ENCODE results near the gene TNIP2. TPM values are rescaled to one million over a fixed set of nuclear protein-coding genes. Genes with fewer than 3 reads are reported as not detected.

TNIP2 gene
- total and polyA plus RNA-seq, 4 donors, result 10.5 to 20.7 (median 13.5) TPM

DNA sequence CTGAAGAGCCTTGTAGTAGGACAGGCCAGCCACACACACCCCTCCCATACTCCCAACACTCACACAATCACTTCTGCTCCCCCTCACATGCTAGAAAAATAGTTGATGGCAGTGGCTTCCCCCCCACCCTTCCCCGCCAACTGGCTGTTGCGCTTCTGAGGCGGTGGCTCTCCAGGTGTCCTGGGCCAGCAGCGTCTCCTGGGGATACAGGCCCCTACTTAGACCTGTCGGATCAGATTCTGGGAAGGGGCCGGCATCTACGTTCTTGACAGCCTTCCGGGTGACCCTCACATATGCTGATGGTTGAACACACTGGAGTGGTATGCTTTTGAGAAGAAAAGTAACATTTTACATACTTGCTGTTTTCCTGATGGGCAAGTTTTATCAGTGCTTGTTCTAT lies 39.9 kb downstream of the TNIP2 start:
- H3K27me3 ChIP-seq (ENCODE audit: control insufficient read depth in 4 of 4, insufficient read depth in 4 of 4, low read length in 3 of 4), result no peaks in the 10 kb centered on the region
- no peak for TF ChIP-seq RAD21 (IDR thresholded peaks at IDR 0.05)
- no peak for TF ChIP-seq FOXA2 (IDR thresholded peaks at IDR 0.05)
- TF ChIP-seq HNF4A (conservative IDR thresholded peaks at IDR 0.05), result no peak
- TF ChIP-seq, protein P1, sequence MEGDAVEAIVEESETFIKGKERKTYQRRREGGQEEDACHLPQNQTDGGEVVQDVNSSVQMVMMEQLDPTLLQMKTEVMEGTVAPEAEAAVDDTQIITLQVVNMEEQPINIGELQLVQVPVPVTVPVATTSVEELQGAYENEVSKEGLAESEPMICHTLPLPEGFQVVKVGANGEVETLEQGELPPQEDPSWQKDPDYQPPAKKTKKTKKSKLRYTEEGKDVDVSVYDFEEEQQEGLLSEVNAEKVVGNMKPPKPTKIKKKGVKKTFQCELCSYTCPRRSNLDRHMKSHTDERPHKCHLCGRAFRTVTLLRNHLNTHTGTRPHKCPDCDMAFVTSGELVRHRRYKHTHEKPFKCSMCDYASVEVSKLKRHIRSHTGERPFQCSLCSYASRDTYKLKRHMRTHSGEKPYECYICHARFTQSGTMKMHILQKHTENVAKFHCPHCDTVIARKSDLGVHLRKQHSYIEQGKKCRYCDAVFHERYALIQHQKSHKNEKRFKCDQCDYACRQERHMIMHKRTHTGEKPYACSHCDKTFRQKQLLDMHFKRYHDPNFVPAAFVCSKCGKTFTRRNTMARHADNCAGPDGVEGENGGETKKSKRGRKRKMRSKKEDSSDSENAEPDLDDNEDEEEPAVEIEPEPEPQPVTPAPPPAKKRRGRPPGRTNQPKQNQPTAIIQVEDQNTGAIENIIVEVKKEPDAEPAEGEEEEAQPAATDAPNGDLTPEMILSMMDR (IDR thresholded peaks at IDR 0.05; ENCODE audit: low read depth, low read length, missing input control), result no peak
- no peak for TF ChIP-seq JUND (IDR thresholded peaks at IDR 0.05)
- TF ChIP-seq EGR1 (IDR thresholded peaks at IDR 0.05; ENCODE audit: low read depth in 2 of 2), result no peak
- TF ChIP-seq FOXA1 (IDR thresholded peaks at IDR 0.05), result no peak
- TF ChIP-seq RXRA (IDR thresholded peaks at IDR 0.05), result no peak
- TF ChIP-seq SP1 (IDR thresholded peaks at IDR 0.05), result no peak
- TF ChIP-seq TAF1 (conservative IDR thresholded peaks at IDR 0.05), result no peak
- TF ChIP-seq, protein P2, sequence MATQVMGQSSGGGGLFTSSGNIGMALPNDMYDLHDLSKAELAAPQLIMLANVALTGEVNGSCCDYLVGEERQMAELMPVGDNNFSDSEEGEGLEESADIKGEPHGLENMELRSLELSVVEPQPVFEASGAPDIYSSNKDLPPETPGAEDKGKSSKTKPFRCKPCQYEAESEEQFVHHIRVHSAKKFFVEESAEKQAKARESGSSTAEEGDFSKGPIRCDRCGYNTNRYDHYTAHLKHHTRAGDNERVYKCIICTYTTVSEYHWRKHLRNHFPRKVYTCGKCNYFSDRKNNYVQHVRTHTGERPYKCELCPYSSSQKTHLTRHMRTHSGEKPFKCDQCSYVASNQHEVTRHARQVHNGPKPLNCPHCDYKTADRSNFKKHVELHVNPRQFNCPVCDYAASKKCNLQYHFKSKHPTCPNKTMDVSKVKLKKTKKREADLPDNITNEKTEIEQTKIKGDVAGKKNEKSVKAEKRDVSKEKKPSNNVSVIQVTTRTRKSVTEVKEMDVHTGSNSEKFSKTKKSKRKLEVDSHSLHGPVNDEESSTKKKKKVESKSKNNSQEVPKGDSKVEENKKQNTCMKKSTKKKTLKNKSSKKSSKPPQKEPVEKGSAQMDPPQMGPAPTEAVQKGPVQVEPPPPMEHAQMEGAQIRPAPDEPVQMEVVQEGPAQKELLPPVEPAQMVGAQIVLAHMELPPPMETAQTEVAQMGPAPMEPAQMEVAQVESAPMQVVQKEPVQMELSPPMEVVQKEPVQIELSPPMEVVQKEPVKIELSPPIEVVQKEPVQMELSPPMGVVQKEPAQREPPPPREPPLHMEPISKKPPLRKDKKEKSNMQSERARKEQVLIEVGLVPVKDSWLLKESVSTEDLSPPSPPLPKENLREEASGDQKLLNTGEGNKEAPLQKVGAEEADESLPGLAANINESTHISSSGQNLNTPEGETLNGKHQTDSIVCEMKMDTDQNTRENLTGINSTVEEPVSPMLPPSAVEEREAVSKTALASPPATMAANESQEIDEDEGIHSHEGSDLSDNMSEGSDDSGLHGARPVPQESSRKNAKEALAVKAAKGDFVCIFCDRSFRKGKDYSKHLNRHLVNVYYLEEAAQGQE (IDR thresholded peaks at IDR 0.05), result no peak
- no peak for TF ChIP-seq YY1 (IDR thresholded peaks at IDR 0.05)
- TF ChIP-seq GABPA (IDR thresholded peaks at IDR 0.05 in 1 of 2, conservative IDR thresholded peaks at IDR 0.05 in 1 of 2), result no peak
- no peak for TF ChIP-seq HNF4G (IDR thresholded peaks at IDR 0.05)
- TF ChIP-seq, protein P3, sequence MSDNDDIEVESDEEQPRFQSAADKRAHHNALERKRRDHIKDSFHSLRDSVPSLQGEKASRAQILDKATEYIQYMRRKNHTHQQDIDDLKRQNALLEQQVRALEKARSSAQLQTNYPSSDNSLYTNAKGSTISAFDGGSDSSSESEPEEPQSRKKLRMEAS (IDR thresholded peaks at IDR 0.05), result no peak
- TF ChIP-seq, protein P4, sequence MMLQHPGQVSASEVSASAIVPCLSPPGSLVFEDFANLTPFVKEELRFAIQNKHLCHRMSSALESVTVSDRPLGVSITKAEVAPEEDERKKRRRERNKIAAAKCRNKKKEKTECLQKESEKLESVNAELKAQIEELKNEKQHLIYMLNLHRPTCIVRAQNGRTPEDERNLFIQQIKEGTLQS (IDR thresholded peaks at IDR 0.05), result no peak
- TF ChIP-seq, protein P5, sequence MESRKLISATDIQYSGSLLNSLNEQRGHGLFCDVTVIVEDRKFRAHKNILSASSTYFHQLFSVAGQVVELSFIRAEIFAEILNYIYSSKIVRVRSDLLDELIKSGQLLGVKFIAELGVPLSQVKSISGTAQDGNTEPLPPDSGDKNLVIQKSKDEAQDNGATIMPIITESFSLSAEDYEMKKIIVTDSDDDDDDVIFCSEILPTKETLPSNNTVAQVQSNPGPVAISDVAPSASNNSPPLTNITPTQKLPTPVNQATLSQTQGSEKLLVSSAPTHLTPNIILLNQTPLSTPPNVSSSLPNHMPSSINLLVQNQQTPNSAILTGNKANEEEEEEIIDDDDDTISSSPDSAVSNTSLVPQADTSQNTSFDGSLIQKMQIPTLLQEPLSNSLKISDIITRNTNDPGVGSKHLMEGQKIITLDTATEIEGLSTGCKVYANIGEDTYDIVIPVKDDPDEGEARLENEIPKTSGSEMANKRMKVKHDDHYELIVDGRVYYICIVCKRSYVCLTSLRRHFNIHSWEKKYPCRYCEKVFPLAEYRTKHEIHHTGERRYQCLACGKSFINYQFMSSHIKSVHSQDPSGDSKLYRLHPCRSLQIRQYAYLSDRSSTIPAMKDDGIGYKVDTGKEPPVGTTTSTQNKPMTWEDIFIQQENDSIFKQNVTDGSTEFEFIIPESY (IDR thresholded peaks at IDR 0.05), result no peak
- no peak for TF ChIP-seq NR2F2 (IDR thresholded peaks at IDR 0.05)
- DNase-seq (ENCODE audit: low spot score), result no peak
- no peak overlapping the region for H3K9ac ChIP-seq (ENCODE audit: low read depth in 1 of 2, low read length in 2 of 2)
- H3K9me3 ChIP-seq (ENCODE audit: control insufficient read depth in 4 of 4, low read length in 3 of 4), result peaks cover 0 to 1% (median 0%) of the 10 kb centered on the region in 4 donors
- H3K27ac ChIP-seq (ENCODE audit: low read depth in 1 of 2, low read length in 2 of 2), result no peak overlapping the region
- H3K4me1 ChIP-seq (ENCODE audit: control insufficient read depth in 4 of 4, insufficient read depth in 4 of 4, low read length in 3 of 4), result peaks cover 8 to 16% (median 13%) of the 10 kb centered on the region in 4 donors
- peaks cover 5 to 18% (median 15%) of the 10 kb centered on the region in 4 donors for H3K36me3 ChIP-seq (ENCODE audit: control insufficient read depth in 4 of 4, insufficient read depth in 3 of 4, low read depth in 1 of 4, low read length in 3 of 4)
- WGBS, result 97% methylated on average over 8 of the region's 8 CpGs
- H3K4me3 ChIP-seq (ENCODE audit: low read depth in 1 of 3, low read length in 3 of 3), result no peak overlapping the region
